H1 (cell line): ENCODE results near the gene GGA1. TPM values are rescaled to one million over a fixed set of nuclear protein-coding genes. Genes with fewer than 3 reads are reported as not detected.

Experiments
- BCL11A ChIP-seq, 2 experiments: IDR thresholded peaks; one replicate each; pipeline ENCODE4 v1.6.1; 2011; ENCODE audit warnings: low read depth in 2 of 2, low read length in 2 of 2, mild to moderate bottlenecking in 2 of 2
- CEBPB ChIP-seq: IDR thresholded peaks from 2 replicates; pipeline ENCODE4 v1.6.1; 2012; ENCODE audit warnings: low read depth, low read length
- CHD2 ChIP-seq: IDR thresholded peaks from 2 replicates; pipeline ENCODE4 v1.6.1; 2012; ENCODE audit warnings: low read length, improper control_type of control experiment
- CTBP2 ChIP-seq: IDR thresholded peaks from 2 replicates; pipeline ENCODE4 v1.7.0; 2011; ENCODE audit warnings: borderline replicate concordance, mild to moderate bottlenecking, moderate library complexity, mixed read lengths, low read length; ENCODE audit not compliant: insufficient read depth, insufficient read length
- E2F6 ChIP-seq: IDR thresholded peaks from 2 replicates; pipeline ENCODE4 v1.6.1; 2012; ENCODE audit warnings: inconsistent platforms
- EGR1 ChIP-seq: IDR thresholded peaks from 2 replicates; pipeline ENCODE4 v1.6.1; 2011; ENCODE audit warnings: low read depth, low read length, borderline replicate concordance
- EP300 ChIP-seq, 2 experiments: IDR thresholded peaks; 1 replicate in 1 of 2; 2 replicates in 1 of 2; pipeline ENCODE4 v1.6.1; 2011 to 2012; ENCODE audit warnings: low read depth in 2 of 2, low read length in 2 of 2, mild to moderate bottlenecking in 2 of 2, borderline replicate concordance in 1 of 2, inconsistent platforms in 1 of 2, moderate library complexity in 1 of 2
- JUN ChIP-seq: IDR thresholded peaks from 2 replicates; pipeline ENCODE4 v1.6.1; 2011; ENCODE audit warnings: low read depth, mild to moderate bottlenecking, improper control_type of control experiment, low read length
- KDM1A ChIP-seq: fragments of 200-600, 300-600 bp; sonication (generic); IDR thresholded peaks from 2 replicates; pipeline ENCODE4 v1.7.1; 2016; ENCODE audit warnings: mild to moderate bottlenecking, low read length, borderline replicate concordance
- NANOG ChIP-seq: IDR thresholded peaks from 2 replicates; pipeline ENCODE4 v1.6.1; 2011; ENCODE audit warnings: low read length, low read depth, mild to moderate bottlenecking, inconsistent platforms; ENCODE audit not compliant: insufficient read depth, poor library complexity, severe bottlenecking
- PHF8 ChIP-seq: fragments of 200-600 bp; sonication (generic); conservative IDR thresholded peaks from 2 replicates; pipeline ENCODE4 v1.7.1; 2012; ENCODE audit warnings: low read depth, mild to moderate bottlenecking, inconsistent platforms, low read length, moderate library complexity
- POLR2A ChIP-seq, 2 experiments: IDR thresholded peaks; 1 replicate in 1 of 2; 2 replicates in 1 of 2; pipeline ENCODE4 v1.6.1; 2011; ENCODE audit warnings: low read depth in 2 of 2, low read length in 2 of 2, mild to moderate bottlenecking in 2 of 2; ENCODE audit errors: control extremely low read depth in 1 of 2
- POLR2AphosphoS5 ChIP-seq: IDR thresholded peaks from 2 replicates; pipeline ENCODE4 v1.6.1; 2011; ENCODE audit warnings: low read depth, low read length
- RBBP5 ChIP-seq: IDR thresholded peaks from 2 replicates; pipeline ENCODE4 v1.7.1; 2012; ENCODE audit warnings: low read depth, mild to moderate bottlenecking, inconsistent platforms, low read length, moderate library complexity, borderline replicate concordance
- RFX5 ChIP-seq: IDR thresholded peaks from 2 replicates; pipeline ENCODE4 v1.6.1; 2011; ENCODE audit warnings: low read depth, low read length, improper control_type of control experiment, borderline replicate concordance
- RXRA ChIP-seq: IDR thresholded peaks from 2 replicates; pipeline ENCODE4 v1.6.1; 2011; ENCODE audit warnings: low read depth, mild to moderate bottlenecking, low read length, moderate library complexity; ENCODE audit not compliant: insufficient read depth
- SAP30 ChIP-seq: fragments of 300-600 bp; sonication (generic); IDR thresholded peaks from 2 replicates; pipeline ENCODE4 v1.7.1; 2012; ENCODE audit warnings: low read length, moderate library complexity, mild to moderate bottlenecking, inconsistent platforms; ENCODE audit not compliant: insufficient read depth, insufficient replicate concordance
- SP1 ChIP-seq: IDR thresholded peaks from 2 replicates; pipeline ENCODE4 v1.6.1; 2011; ENCODE audit warnings: low read depth, low read length
- TAF1 ChIP-seq: IDR thresholded peaks from 2 replicates; pipeline ENCODE4 v1.6.1; 2011; ENCODE audit warnings: mild to moderate bottlenecking, low read depth, low read length
- TAF7 ChIP-seq: optimal IDR thresholded peaks from 2 replicates; pipeline ENCODE3; 2011; ENCODE audit warnings: low read depth, mild to moderate bottlenecking, inconsistent platforms, low read length, moderate library complexity, borderline replicate concordance
- TBP ChIP-seq: IDR thresholded peaks from 2 replicates; pipeline ENCODE4 v1.6.1; 2011; ENCODE audit warnings: low read depth, low read length, improper control_type of control experiment
- TEAD4 ChIP-seq: IDR thresholded peaks from 2 replicates; pipeline ENCODE4 v1.6.1; 2012; ENCODE audit warnings: low read depth, low read length, inconsistent platforms, mixed read lengths
- YY1 ChIP-seq: IDR thresholded peaks from 2 replicates; pipeline ENCODE4 v1.6.1; 2011; ENCODE audit warnings: low read depth, mild to moderate bottlenecking, low read length
- ZNF274 ChIP-seq: IDR thresholded peaks from 2 replicates; pipeline ENCODE4 v1.7.0; 2012; ENCODE audit warnings: low read length, borderline replicate concordance; ENCODE audit errors: extremely low read depth
- polyA plus RNA-seq, 7 experiments: library from polyadenylated mRNA; depleted of rRNA in 3 of 7; stranded (reverse) in 5 of 7; unstranded in 2 of 7; fragments of >200 nt in 5 of 7; fragments of 200-250 nt in 2 of 7; gene quantifications; 1 replicate in 5 of 7; 2 replicates in 1 of 7; 4 replicates in 1 of 7; pipeline versions ENCODE4 v1.2.1 to v1.2.3, GENCODE V29; 2011 to 2013; ENCODE audit warnings: missing spikeins in 2 of 7, mixed read lengths in 2 of 7
- total RNA-seq: library from RNA; stranded (reverse); fragmentation: NEBNext Ultra II Directional; extraction: Animal tissue kit (Norgen Biotek cat#: 25700); gene quantifications from 2 replicates; pipeline ENCODE4 v1.2.1, GENCODE V29; 2021

The GGA1 gene
- total and polyA plus RNA-seq, 2 of the 8 experiments (the other 6 are each of a cell fraction or from before 2014, with no cell fraction given), result 49.3 to 57.2 TPM

GRCh38 chr22:37561212-37562048 is 47.2 kb upstream of the GGA1 start (continued):
- TF ChIP-seq EGR1 (peak; percentile 97), JUN (no peak), BCL11A (IDR thresholded peaks at IDR 0.05; ENCODE audit: low read depth in 2 of 2, low read length in 2 of 2) (no peak), TAF1 (peak; percentile 48), POLR2A (IDR thresholded peaks at IDR 0.05; ENCODE audit: control extremely low read depth in 1 of 2, low read depth in 2 of 2, low read length in 2 of 2) (peak in 1 of 2 experiments; percentile 41; a peak in 1 of 3 replicates), CTBP2 (peak; percentile 15), SP1 (no peak), RBBP5 (no peak), E2F6 (peak; percentile 92; the same call in 1 of the 2 replicates), CHD2 (no peak), KDM1A (no peak), RXRA (no peak), ZNF274 (no peak), YY1 (peak; percentile 56), NANOG (no peak), RFX5 (no peak), CEBPB (peak; percentile 98), SAP30 (no peak), EP300 (IDR thresholded peaks at IDR 0.05; ENCODE audit: borderline replicate concordance in 1 of 2, low read depth in 2 of 2, low read length in 2 of 2) (0 out of 3 replicates have a peak, but pooled peaks of 1 of the 2 experiments have one; percentile 53), PHF8 (no peak), TBP (no peak), TEAD4 (0 out of 2 replicates have a peak, but pooled peaks have one; percentile 17), TAF7 (no peak), POLR2AphosphoS5 (no peak)
